Activated T-helper 1 cell treated with anti-CD3 and anti-CD28 coated beads, Interleukin-2, amount 50 U/mL, for 16 hours (primary cell): ENCODE results near the gene SCAMP1.

Source experiments
- DNase-seq, 2 donors: peaks; one replicate each; pipeline ENCODE4 v3.0.0-alpha.2; 2020; ENCODE audit warnings: low read depth in 1 of 2, low spot score in 1 of 2

The SCAMP1 gene

DNA sequence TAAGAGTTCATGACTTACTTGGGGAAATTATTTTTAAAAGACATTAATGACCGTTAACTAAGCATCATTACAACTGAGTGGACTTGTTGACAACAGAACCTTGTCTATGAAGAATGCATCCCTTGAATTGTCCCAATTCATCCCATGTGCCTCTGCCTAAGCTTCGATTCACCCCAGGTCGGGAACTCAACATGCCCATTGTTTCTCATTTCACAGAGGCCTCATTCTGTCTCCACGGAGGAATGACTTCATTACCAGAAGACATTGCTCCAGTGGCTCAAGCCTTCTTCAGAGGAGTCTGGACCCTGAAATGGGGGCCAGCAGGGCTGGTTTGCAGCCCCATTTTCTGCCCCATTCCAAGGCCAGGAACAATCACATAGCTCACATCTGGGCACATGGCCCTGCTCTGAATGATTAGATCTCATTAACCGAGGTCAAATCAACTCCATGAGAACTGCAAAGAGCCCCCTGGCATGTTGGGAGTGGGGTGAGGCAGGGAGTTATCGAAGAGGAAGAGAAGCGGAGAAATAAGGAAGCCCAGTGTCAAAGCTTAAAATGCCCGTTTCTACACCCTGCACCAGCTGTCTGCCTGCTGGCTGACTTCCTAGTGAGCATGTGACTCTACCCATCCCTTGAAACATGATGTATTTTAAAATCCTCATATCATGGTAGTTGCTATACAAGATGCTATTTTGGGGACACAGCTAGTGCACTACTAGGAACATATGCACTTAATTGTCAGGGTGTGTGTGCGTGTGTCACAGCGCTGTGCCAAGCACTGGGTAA is 150.9 kb downstream of the SCAMP1 start:
- DNase-seq = no peak

DNA sequence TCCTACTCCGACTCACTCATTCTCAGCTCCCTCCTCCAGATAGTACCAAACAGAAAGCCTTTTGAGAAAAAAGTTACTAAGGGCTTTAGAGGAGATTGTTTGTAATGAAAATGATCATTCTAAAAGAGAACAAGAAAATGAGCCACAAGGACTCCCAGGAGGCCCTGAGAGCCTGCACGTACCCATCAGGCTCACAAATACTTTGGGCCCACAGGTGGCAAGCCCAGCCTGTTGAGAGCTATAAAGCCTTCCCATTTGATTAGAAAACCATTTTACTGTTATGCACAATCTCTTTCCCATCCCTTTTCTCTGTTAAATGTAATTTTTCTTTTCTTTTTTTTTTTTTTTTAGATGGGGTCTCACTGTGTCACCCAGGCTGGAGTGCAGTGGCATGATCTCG is 152.0 kb downstream of the SCAMP1 start:
- DNase-seq = no peak

DNA sequence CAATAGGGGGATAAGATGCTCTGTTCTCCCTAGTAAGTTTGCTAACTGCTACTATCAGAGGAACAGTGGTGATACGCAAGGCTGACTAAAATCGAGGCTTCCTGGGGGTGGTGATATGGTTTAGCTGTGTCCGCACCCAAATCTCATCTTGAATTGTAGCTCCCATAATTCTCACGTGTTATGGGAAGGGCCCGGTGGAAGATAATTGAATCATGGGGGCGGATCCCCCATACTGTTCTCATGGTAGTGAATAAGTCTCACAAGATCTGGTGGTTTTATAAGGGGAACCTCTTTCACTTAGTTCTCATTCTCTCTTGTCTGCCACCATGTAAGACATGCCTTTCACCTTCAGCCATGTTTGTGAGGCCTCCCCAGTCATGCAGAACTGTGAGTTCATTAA is 153.0 kb downstream of the SCAMP1 start:
- DNase-seq = no peak

DNA sequence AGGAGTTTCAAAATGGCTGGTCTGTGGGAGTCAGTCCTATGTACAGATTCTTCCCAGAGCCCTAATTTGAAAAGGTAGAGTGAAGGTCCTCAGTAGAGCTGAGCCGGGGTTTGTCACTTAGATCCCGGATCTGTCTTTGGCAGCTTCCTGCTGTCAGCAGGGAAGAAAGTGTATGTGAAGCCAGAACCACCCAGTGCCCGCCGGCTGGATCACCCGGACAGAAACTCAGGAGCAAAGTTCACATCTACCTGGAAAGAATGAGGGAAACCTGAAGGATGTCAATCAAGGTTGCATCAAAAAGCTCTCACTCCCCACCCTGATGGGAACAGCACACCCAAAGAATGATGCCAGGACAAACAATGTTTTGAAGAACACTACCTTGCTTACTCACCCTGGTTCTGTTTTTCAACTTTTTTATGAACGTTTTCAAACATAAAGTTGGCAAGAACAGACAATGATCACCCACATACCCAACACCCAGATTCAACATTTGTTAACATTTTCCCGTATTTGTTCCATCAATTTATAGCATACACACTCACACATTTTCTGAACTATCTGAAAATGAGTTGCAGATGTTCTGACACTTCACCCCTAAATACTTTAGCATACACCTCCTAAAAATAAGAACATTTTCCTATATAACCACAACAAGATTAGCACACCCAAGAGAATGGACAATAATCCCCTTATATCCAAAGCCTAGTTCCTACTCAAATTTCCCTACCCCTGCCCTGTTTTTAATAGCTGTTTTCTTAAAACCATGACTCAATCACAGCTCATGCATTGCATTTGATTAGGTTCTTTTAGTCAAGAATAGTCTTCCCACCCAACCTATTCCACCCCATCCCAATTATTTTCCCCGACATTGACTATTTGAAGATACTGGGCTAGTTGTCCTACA is 154.3 kb downstream of the SCAMP1 start:
- no peak for DNase-seq

DNA sequence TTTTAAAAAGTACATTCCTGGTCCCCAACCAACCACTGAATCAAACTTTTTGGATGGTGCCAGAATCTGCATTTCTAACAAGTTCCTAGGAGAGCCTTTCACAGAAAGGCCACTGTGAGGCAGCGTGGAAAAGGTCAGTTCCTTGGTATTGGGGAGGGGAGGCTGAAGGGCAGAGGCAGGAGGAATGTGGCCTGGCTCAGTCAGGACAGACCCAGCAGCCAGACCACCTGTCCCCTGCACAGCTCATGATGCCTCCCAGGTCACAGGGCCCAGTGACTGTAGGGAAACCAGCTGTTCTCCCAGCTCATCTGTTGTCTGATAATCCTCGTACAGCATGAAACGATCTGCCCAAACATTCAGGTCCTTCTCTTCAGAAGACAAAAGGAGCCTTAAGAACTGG is 155.3 kb downstream of the SCAMP1 start:
- no peak for DNase-seq

DNA sequence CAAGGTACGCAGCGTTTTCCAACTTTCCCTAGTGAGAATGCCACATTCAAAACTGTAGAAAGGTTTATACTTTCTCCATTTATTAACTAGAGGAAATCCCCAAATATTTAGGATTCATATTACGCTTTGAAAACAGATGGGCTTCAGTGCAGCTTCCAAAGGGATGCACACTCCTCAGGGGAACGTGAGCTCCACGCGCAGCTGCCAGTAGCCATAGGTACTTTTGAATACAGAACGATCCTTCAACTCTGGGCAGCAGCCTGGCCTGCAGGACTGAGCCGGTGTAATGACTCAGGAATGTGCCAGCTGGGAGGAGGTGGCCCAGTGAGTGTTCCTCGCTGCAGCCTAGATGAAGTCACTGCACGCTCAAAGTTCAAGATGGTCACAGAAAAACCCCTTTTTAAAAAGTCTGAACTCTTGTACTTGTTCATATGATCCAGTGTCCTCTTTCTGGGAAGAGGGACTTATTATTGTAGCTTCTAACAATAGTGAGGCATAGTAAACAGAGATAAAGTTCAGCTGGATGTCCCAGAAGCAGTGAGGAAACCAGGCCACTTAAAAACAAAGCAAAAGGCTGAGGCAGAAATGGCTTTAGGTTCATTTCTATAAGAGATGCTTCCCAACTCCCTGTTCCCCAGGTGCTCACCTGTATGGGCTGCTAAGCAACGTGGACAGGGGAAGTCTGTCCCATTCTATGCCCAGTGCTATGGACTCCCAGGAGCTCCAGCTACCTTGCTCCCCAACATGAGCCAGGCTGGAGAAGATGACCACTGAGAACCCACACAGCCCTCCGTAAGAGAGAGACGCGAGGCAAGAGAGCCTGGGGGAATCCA is 158.2 kb downstream of the SCAMP1 start:
- DNase-seq = no peak

DNA sequence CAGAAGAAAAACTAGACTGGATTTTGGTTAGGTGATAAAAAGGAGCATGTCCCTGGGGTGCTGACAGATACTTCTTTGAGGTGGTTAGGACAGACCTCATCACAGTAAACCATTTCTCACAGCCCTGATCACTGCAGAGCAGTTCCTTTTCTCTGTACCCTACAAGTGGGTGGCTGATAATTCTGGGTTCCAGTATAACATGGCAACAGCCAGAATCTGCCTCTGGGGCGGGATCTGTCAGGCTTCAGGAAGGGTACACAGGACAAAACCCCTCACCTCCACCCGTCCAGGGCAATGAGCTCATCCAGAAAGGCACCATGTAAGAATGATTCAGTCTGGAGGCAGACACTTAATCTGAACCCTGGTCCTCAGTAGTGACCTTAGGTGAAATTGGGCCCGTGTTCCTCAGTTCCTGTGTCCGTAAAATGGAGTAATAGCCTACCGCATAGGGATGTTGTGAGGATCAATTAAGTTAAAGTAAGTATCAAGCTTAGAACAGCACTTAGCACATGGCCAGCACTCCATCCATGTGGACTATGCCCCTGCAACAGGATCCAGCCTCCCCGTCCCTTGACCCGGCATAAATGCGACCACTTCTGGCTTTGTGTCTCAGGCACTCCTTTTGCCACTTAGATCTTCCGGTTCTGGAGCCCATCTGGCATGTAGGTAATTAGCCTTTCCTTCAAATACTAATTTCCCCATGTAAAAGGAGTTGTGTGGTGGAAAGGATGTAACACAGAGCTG is 159.0 kb downstream of the SCAMP1 start:
- no peak for DNase-seq

DNA sequence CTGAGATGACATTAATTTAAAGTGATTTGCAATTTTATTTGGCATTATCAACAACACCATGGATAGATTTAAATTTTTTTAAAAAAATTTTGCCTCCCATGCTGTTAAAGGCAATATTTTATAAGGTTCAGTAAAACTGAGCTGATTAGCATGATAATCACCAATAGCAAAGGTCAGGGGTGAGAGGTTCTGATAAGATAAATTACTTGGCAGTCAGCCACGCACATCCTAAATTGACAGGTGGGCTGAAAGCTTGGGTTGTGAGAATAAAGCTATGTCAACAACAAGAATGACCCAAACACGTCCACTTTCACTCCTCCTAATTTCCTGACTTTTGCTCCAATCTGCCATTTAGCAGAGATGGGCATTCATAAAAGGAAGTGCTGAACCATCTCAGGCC is 161.0 kb downstream of the SCAMP1 start:
- no peak for DNase-seq

DNA sequence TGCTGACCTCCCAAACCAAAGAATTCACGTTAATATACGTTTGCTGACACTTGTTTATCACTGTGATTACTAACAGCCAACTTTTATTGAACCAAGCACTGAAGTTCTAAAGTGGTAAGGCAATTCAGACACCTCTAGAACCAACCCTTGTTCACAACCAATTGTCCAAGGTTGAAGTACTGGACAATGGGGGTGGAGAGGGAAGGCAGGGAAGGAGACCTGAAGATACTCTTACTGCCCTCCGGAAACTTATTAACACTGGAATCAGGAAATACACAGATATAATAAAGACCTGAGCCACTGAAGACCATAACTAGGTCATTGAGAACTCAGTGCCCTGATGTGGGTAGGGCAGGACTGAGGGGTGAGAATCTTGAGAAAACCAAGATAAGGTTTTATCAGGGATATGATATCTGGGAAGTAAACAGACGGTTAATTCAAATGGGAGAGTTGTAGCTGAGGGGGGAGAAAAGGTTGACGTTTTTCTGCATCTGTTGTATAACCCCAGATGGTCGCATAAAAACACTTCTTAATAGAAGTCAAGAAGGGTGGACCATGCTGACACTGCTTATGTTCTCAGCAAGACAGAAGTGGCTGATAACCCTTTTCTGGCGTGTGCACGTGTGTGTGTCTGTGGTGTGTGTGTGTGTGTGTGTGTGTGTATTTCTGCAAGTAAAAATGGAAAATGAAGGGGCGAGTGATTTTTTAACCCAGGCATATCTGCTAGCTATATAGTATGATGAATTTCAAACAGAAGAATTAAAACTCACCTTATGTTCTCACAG is 162.3 kb downstream of the SCAMP1 start:
- DNase-seq = no peak

DNA sequence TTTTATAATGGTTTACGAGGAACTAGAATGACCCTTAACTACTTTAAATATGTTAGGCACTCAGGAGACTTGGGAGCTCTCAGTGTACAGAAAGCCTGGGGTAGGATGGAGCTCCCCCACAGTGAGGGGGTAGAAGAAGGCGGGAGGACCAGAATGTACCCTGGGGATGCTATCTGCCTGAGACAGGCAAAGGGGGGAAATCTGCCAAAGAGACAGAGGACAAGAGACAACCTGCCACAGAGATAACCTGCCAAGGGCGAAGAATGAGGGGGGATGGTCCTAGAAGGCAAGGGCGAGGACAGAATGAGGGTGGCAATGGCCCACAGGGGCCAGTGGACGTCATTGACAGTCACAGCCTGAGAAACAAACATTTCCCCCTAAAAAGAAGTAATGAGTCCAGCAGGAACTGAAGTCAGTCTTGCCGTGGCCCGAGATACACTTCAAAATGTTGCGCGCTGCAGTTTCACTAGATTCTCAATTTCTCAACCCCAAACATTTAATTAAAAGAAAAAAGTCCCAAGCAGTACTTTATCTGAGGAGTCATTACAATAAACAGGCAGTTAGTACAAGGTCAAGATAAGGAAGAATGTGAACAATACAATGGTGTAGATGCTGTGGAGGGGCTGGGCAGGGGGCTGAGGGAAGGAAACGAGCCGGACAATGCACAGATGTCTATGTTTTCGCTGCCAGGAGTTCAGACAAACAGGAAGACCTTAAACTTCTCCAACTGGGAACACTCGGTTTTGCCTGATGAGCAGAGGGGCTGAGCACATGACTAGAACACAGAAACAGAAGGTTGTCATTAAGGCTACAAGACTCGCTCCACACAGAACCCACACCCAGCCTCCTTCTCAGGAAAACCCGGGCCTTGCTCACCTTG is 163.1 kb downstream of the SCAMP1 start:
- DNase-seq = no peak

DNA sequence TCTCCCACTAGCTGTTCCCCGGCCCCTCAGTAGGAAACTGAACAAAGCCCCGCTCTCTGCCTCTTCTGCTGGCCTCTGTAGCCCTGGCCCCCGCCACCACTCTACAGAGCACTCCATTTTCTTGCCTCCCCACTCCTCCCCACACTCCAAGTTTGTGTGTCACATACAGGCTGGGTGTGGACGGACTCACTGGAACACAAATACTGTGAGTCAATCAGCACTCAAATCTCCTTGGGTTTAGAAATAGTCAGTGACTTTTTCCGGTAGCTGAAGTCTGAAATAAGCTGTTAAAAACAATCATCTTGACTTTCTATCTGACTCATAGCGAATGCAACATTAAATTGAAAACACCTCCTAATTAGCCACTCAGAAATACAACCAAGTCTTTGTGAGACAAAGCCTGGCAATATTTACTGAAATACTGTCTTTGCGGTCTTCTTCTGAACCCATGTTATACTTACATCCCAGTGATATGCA is 165.7 kb downstream of the SCAMP1 start:
- no peak for DNase-seq

DNA sequence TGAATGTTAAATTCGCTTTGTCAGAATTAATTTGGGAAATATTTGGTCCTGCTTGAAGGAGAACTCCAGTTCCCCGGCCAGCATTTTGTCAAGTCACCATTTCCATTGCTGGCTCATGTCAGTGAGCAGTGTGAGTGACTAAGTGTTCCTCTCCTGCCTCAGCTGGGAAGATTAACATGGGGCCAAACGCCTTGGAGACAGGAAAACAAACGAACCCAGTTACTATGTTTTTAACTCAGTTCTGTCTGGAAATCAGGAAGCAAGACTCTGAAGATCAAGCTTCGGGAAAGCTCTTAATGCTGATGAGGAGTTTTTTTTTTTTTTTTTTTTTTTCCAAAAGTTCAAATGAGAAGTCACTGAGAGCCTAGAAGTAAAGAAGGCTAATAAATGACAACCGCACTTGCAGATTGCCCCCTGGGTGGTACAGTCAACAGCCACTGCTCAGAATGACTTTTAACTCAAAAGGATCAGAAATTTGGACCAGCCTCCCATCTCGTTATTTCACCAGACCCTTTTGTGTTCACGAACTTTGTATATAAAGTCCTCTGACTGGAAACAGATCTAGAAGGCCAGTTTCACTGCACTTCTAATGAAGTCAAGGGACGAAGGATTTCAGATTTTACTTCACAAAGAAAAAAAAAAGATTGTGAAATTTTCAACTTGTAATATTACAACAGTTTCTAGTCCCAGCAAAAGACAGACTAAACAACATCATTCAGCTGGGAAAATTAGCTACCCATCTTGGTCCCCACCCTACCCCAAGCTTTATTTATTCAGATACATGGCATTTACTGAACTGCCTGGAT is 166.8 kb downstream of the SCAMP1 start:
- no peak for DNase-seq

DNA sequence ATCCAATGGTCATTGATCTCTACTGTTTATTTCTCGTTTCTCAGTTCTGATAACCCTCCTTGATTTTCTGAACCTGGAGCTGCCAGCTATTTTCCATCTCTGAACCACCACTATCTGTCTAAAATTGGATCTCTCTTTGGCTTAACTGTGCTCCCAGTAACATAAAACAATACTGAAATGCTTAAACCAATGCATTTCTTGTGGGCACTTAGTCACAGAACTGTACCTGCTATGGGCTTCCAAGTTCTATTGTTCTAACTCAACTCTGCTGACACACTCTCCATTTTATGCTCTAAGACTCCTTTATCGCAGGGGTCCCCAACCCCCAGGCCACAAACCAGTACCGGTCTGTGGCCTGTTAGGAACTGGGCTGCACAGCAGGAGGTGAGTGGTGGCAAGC is 167.5 kb downstream of the SCAMP1 start:
- no peak for DNase-seq
